HFF-Myc (cell line): ENCODE data around the gene DOC2A.

Source experiments
- DNase-seq: peaks from one replicate; pipeline ENCODE4 v3.0.0-alpha.2; 2011; ENCODE audit warnings: low read depth; ENCODE audit errors: extremely low read depth
- H3K4me3 ChIP-seq: replicated peaks from 2 replicates; pipeline ENCODE4 v1.5.1; 2011; ENCODE audit warnings: low read depth, mild to moderate bottlenecking, control low read depth, low read length
- CTCF ChIP-seq: IDR thresholded peaks from 2 replicates; pipeline ENCODE4 v1.5.1; 2012; ENCODE audit warnings: mild to moderate bottlenecking, low read depth, low read length, control low read depth; ENCODE audit errors: missing control alignments

The DOC2A gene

GRCh38 chr16:29988346-29989075, 22.3 kb downstream of the DOC2A start:
- TF ChIP-seq CTCF = no peak
- DNase-seq = no peak
- no peak overlapping the region for H3K4me3 ChIP-seq

- DNase-seq = no peak
- TF ChIP-seq CTCF = no peak
- no peak overlapping the region for H3K4me3 ChIP-seq
Observed at GRCh38 chr16:29987371-29988085, 23.3 kb downstream of the DOC2A start.

- no peak for DNase-seq
- H3K4me3 ChIP-seq = no peak overlapping the region
- TF ChIP-seq CTCF = no peak
Observed at GRCh38 chr16:29986931-29987330, 23.9 kb downstream of the DOC2A start.

- no peak for DNase-seq
- no peak for TF ChIP-seq CTCF
- H3K4me3 ChIP-seq = no peak overlapping the region
Observed at GRCh38 chr16:29986231-29986630, 24.6 kb downstream of the DOC2A start.

GRCh38 chr16:29985271-29985811, 25.5 kb downstream of the DOC2A start:
- H3K4me3 ChIP-seq = no peak overlapping the region
- no peak for DNase-seq
- no peak for TF ChIP-seq CTCF

GRCh38 chr16:29984764-29985147, 26.1 kb downstream of the DOC2A start:
- TF ChIP-seq CTCF = no peak
- no peak for DNase-seq
- H3K4me3 ChIP-seq = no peak overlapping the region
